ENCODE data around the gene TGIF1.
"Not testable (repeated sequence)": the region's sequence is repeated elsewhere in the genome, so short reads cannot be mapped to it uniquely, and the experiment has no call there.

The TGIF1 gene

DNA sequence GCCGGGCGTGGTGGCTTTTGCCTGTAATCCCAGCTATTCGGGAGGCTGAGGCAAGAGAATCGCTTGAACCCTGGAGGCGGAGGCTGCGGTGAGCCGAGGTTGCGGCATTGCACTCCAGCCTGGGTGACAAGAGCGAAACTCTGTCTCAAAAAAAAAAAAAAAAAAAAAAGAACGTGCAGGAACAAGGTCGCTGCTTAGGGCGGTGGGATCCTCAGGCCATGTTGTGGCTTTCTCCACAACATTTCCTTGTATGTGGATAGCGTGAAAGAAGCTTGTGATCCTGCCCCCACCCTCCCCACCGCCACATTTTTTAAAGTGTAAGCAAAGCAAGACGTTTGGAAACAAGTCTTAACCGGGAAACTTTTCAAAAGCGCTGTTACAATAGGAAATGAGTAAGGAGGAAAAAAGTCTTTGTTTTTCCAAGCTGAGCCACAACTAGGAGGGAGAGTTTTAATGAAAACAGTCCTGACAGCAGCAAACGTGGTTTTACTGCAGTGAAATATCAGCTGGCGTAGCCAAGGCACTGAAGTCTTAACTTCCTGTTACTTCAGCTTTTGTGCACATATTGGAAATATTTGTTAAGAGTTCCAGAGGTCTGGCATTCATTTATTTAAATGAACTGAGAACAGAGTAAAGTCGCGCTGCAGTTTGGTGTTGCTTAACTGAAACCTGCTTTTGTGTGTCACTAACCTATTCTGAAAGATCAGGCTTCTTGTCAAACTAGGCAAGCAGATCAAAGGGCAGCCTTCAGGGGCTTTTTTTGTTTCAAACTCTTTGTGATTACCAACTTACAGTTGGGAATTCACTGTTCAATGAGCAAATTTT lies 3.8 kb downstream of the TGIF1 start:
- intact Hi-C loops (cut with DNase I): loop anchor here (2.0 to 5.0 kb wide), 3 partner anchors 69 to 173 kb away; no protein-coding TSS in a partner anchor
- DNase-seq: peak in 1 of 10 donors; percentile 52

DNA sequence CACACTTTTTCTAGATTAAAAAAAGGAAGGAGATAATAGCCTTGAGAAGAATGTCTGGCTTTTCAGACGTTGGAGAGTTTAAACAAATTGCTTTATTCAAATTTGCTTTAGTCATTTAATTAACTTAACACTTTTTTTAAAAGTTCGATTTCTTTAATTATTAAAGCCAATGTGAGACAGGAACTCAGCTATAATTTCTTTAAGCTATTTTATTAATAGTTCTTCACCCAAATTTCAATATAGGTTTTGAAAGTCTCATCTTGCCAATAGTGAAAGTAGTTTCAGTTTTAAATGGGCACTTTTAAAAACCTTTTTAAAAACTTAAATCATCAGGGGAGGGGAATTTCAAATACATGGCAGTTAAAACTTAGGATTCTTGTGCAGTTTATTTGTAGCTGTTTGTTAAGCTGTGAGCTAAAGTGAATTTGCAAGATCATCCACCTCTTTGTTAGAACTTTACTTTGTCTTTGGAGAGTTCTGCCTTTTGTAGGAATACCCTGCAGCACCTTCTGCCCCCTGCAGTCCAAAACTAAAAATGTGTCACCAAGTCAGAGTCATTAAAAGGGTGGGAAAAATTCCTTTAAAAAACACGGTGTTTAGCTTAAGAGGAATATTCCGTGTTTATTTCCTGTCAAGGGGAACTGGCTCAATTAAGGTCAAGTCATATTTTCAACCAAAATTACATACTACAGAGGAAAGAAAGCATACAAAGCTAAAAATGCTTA lies 4.6 kb downstream of the TGIF1 start:
- intact Hi-C loops (cut with DNase I): loop anchor here (2.0 to 5.0 kb wide), 3 partner anchors 68 to 174 kb away; no protein-coding TSS in a partner anchor
- peak in 2 of 10 donors; percentile 39 to 41 for DNase-seq

DNA sequence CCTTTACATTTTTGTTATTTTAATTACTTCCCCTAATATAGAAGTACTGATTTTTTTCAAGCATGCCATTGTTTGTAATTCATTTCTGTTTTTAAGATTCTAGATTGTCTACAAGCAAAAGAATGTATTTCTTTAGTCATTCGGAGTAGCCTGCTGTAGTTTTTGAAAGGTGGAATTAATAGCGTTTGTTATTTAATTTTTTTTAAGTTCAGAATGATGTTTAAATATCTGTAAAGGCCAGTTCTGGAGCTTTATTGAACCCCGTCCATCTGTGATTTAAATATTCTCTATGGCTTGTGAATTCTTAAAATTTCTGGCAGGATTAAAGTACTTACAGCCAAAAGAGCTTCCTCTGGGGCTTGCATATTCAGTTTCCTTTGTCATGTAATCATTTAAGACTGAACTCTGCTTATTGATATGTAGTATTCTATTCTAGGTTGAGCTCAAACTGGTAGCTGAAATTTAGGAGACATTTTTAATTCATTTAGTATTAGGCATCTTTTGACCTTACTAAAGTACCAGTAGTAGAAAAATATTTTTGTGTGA lies 5.2 kb downstream of the TGIF1 start:
- DNase-seq: no peak
- intact Hi-C loops (cut with DNase I): loop anchor here (2.0 kb wide), 2 partner anchors 138 to 174 kb away; no protein-coding TSS in a partner anchor

DNA sequence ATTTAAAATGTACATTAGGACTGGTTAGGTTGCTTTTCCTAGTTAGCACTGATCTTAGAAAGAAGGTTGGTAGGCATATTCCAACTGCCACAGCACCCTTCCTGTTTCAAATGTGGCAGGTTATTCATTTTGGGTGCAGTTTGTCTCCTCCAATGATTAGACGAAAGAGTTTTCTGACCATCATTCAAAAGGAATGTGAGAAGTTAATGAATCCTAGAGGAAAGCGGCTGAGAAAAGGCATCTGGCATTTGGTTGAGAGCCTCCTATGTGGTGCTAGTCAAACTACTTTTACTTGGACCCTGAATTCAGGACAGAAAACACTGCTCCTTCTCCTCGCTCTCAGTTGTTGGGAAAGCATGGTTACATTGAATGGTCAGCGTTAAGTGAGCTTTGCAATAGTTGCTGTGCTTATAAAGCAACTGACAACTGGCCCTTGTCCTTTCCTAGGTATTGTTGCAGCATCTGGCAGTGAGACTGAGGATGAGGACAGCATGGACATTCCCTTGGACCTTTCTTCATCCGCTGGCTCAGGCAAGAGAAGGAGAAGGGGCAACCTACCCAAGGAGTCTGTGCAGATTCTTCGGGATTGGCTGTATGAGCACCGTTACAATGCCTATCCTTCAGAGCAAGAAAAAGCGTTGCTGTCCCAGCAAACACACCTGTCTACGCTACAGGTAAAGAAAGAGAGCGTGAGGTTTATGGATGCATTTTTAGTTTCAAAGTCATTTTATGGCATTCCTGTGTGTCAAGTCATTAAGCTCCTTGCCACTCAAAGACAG lies 6.1 kb downstream of the TGIF1 start:
- intact Hi-C loops (cut with DNase I): loop anchor here (2.0 kb wide), 2 partner anchors 137 to 175 kb away; no protein-coding TSS in a partner anchor
- DNase-seq: no peak

DNA sequence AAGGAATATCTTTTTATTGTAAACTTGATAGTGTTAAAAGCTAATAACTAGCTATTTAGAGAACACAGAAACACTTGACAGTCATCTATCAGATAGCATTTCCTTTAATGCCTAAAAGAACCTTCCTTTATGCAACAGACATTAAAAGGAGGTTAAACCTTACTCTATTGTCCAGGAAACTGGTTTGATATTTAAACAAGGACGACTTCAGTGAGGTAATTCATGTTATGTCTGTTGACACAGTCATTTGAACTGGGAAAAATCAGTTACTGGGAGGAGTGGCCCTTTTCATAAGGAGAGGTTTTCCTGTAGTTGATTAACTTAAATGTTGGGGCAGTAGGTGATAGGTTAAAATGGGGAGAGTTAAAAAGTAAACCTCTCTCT lies 6.7 kb downstream of the TGIF1 start:
- intact Hi-C loops (cut with DNase I): no loop called here
- no peak for DNase-seq

DNA sequence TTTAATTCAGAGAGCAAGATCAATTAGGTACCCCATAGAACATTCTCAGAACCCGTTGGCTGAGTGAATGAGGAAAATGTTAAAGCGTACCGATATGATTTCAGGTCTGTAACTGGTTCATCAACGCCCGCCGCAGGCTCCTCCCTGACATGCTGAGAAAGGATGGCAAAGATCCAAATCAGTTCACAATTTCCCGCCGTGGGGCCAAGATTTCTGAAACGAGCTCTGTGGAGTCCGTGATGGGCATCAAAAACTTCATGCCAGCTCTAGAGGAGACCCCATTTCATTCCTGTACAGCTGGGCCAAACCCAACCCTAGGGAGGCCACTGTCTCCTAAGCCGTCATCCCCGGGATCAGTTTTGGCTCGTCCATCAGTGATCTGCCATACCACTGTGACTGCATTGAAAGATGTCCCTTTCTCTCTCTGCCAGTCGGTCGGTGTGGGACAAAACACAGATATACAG lies 7.3 kb downstream of the TGIF1 start:
- DNase-seq: peak in 3 of 10 donors; percentile 19 to 75 (median 21)
- intact Hi-C loops (cut with DNase I): no loop called here

DNA sequence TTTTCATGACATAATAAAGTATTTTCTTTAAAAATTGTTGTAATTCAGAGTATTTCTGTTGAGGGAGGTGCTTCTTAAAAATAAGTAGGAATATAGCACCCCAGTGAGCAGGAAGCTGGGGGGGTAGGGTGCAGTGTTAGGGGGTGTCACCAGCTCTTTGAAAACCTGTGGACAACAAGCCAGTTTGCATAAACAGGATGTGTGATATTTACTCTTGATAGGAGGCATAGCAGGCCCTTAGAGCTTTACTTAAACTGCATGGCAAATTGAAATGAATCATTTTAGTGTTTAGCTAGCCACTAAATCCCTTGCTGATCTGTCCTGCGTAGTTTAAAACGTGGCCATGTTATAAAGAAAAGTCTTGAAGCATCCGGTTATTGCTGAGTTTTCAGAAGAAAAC lies 8.4 kb downstream of the TGIF1 start:
- intact Hi-C loops (cut with DNase I): no loop called here

DNA sequence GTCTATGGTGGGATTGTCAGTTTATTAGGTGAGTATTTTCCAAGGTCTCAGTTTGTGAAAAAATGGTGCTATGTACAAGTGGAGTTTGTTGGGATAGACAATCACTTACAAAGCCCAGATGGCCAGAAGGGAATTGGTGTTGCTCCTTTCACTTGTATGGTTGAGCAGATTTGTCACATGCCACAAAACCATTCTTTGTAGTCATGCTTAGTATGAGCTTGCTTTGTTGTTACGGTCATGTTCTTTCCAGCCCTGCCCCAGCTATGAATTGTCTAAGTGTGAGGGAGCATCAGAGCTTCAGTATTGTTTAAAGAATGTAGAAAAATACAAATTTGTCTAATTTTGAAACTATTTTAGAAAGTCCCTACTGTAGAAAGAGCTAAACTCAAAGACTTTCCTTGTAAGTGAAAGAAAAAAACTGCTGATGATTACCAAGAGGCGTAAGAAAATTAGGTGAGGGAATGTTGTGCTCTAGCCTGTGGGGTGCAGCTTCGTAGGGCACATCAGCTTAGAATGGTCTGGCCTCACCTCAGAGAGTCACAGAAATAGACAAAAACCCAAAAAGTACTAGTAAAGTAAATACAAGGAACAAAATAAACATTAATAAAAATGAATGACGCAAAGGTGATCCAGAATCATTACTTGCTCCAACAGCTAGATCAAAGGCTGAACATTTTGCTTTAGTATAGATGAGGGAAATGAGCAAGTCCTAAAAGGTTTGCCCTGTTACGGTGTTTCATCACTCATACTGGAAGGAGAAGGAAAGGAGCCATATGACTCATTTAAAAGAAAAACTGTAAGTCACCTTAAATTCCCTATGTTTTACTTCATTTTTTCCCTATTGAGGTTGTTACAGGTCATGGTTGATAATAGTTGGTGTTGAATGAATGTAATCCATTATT lies 9.2 kb downstream of the TGIF1 start:
- no peak for DNase-seq
- intact Hi-C loops (cut with DNase I): no loop called here

More for the DNA sequence above, 8.4 kb downstream of the TGIF1 start:
- no peak for DNase-seq

DNA sequence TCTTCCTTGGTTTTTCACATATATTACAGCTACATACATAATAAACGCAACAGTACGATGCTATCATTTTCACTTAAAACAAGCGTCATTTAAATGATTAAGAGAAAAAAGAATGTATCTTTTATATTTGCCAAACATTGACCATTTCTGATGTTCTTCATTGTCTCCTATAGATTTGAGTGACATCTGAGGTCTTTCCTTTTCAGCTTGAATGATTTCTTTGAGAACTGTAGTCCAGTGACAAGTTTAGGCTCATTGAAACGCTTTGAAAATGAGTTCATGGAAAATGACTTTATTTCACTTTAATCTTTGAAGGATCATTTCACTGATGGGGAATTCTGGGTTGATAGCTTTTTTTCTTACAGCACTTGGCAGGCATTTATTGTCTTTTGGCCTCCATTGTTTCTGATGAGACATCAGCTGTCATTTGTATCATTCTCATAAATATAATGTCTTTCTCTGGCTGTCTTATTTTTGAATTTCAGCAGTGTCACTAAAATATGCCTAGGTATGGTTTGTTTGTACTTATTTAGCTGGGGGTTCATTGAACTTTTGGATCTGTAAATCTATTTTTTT lies 10.9 kb downstream of the TGIF1 start:
- no peak for DNase-seq

DNA sequence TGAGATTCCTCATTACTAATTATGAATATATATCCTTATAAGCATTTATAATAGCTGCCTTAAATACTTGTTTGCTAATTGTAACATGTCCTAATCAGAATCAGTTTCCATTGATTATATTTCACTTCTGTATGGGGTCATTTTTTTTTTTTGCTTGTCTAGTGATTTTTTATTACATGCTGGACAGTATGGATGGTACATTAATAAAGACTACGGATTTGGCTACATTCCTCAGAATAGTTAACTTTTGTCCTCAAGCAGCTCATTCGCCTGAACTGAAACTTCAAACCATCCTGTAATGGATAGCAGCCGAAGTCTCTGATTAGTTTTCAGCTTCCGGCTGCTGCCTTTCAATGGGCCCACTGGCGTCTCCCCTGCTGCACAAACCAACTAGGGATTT lies 11.7 kb downstream of the TGIF1 start:
- no peak for DNase-seq
- intact Hi-C loops (cut with DNase I): no loop called here

More for the DNA sequence above, 10.9 kb downstream of the TGIF1 start:
- intact Hi-C loops (cut with DNase I): no loop called here

DNA sequence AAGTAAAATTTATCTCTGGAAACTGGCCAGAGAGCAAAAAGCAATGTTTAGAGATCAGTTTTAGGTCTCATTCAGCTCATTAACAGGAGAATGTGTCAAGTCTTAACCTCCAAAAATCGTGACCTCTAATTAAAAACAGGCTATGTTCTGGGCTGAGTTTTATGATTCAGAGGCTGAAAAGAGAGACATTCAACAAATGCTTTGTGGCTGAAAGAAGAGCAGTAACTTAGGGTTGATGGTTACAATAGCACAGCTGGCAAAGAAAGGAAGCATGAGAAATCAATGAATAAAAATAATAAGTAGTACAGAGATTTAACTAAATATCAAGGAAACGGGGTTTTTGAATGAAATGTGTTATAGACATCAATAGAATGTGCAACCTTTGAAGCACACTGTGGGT lies 13.1 kb downstream of the TGIF1 start:
- intact Hi-C loops (cut with DNase I): no loop called here

DNA sequence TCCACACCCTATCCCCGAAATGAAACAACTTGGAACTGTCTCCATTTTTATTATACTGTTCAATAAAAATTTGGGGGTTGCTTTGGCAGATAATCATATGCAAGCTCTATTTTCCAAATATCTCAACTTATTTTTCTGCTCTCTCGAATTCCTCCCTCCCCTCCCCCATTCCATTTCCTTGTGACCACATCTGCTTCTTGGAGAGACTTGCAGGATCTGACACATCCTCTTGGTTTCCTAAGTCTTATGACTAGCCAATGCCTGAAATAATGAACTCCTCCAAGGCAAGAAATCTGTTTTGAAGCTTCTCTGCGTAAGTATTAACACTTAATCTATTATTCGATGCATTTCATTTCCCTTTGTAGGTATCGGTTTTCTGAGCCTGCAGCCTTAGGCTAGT lies 16.1 kb downstream of the TGIF1 start:
- DNase-seq: no peak
- intact Hi-C loops (cut with DNase I): no loop called here

More for the DNA sequence above, 13.1 kb downstream of the TGIF1 start:
- DNase-seq: no peak

DNA sequence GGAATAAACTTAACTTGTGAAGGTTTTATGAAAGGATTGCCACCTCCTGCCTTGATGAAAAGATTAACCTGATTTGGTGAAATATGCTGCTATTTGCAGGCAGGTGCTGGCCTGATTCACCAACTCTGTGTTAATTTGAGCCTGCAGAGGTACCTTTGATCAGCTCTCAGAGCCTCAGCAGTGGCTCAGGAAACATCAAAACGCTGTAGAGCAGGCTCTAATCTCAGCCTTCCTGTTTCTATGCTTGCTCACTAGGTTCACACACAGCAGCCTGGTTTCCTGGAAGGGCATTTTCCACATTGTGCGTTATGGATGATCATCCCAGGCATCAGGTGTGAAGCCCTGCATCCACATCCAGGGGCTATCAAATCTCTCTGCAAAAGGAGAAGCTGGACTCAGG lies 16.9 kb downstream of the TGIF1 start:
- intact Hi-C loops (cut with DNase I): no loop called here
- DNase-seq: no peak

DNA sequence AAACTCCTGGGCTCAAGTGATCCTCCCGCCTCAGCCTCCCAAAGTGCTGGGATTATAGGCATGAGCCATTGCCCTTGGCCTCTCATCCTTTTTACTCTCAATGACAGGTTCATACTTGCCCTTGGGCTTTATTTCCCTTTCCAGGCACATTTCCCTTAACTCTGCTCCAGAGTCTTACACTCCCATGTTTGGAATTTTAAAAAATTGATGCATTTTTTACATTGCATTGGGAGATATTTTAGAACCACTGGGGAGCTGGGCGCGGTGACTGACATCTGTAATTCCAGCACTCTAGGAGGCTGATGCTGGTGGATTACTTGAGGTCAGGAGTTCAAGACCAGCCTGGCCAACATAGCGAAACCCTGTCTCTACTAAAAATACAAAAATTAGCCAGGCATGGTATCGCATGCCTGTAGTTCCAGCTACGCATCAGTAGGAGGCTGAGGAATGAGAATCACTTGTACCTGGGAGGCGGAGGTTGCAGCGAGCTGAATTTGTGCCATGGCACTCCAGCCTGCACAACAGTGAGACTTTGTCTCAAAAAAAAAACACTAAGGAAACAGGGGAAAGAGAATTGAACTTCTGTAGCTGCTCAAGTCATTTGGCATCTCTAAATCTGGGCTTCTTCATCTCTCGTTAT lies 18.2 kb downstream of the TGIF1 start:
- intact Hi-C loops (cut with DNase I): no loop called here
- DNase-seq: no peak

DNA sequence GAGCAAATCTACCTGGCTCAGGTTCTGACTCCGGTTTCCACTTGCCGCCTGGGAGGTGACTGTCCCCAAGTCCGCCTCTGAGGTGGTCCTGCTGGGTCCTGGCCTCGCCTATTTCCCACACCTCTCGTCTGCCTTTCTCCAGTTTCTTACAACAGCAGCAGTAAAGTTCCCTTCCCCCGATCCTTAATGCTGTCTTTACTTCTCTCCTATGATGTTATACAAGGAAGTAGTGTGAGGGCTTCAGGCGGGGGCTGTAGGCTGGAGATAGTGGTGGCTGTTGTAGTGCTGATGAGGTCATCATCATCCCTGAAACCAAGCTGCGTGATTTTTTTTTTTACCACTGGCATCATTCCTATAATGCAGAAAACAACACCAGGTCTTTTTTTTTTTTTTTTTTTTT lies 18.9 kb downstream of the TGIF1 start:
- intact Hi-C loops (cut with DNase I): no loop called here
- no peak for DNase-seq

DNA sequence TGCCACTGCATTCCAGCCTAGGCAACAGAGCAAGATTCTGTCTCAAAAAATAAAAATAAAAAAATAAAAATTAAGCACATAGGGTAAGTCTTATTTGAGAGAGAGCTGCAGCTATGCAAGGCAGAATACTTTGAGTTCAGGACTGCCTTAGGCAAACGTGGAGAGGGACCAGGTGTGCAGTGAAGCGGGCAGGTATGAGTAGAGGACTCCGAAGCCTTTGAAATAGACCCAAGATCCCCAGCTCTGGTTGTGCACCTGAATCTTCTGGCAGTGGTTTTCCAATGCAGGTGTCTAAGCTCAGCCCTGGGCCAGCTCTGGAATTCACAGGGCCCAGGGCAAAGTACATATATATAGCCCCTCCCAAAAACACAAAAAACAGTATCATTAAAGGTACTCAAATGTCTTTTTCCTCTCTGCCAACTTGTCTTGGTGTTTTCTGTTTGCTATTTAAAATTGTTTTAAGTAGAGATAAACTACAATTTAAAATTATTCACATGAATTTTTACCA lies 21.2 kb downstream of the TGIF1 start:
- no peak for DNase-seq
- intact Hi-C loops (cut with DNase I): no loop called here

DNA sequence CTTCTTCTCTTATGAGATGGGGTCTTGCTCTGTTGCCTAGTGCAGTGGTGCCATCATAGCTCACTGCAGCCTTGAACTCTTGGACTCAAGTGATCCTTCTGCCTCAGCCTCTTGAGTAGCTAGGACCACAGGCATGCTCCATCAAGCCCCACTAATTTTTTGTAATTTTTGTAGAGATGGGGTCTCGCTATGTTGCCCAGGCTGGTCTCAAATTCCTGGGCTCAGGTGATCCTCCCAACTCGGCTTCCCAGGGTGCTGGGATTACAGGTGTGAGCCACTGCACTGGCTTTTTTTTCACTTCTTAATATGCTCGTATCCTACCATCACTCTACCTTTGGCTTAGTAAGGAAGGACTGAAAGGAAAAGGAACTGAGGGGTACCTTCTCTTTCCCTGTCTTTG lies 22.1 kb downstream of the TGIF1 start:
- DNase-seq; intact Hi-C loops (cut with DNase I): not testable (repeated sequence)

All from posterior cingulate gyrus (tissue), 11 donors.